GM21360 (cell line): Measurements from ENCODE around the gene UBQLNL.

Experiments
- ATAC-seq: cut with Tn5 transposase; IDR thresholded peaks from one replicate; pipeline ENCODE4 v1.9.1; 2021; ENCODE audit warnings: mild to moderate bottlenecking, moderate library complexity; ENCODE audit not compliant: unreplicated experiment

The UBQLNL gene

GRCh38 chr11:5516599-5516998, at the start of gene UBQLNL:
TSS of gene UBQLNL (minus strand) at chr11:5516699. CDS start at chr11:5516441, 258 bp downstream.
- no peak for ATAC-seq

DNA sequence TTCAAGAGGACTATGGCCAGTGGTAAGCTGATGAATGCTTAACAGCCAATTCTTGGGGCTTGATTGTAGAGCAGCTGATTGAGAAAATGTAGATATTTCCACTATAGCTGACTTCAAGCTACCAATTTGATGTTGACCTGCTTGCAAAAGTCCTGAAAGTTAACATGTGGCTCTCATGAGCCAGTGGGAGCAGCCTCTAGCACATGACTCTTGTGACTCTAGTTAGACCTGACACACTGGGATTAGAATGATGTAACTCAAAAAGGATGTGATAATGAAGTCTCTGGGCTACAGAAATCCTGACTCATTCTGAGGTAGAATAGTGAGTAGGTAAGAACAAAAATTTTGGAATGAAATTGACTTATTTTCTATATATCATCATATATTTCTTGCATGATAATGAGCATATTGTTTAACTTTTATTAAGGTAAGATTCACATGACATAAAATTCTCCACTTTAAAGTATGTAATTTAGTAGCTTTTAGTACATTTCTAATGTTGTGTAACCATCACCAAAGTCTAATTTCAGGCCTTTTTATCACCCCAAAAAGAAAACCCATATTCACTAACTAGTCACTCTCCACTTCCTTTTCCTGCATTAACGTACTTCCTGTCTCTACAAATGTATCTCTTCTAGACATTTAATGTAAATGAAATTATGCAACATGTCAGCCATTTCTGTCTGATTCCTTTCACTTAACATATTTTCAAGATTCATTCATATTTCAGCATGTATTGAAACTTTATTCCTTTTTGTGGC, 47.9 kb upstream of the UBQLNL start:
- ATAC-seq = no peak

DNA sequence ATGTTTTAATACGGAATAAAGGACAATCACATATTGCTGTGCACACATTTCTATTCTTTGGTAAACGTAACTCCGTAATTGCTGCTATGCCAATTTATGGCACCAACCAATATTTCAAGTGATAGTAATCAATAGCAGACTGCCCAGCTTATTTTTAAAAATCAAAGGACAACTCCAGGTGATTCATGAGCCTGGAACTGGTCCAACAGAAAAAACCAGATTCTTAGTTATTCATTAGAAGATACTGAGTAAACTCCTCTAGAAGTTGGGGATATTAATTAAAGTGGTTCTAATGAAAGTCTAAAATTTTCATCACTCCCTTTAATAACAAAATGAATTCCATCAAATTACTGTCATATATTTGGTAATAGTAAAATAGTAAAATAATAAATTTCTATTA, 41.3 kb upstream of the UBQLNL start:
- no peak for ATAC-seq

DNA sequence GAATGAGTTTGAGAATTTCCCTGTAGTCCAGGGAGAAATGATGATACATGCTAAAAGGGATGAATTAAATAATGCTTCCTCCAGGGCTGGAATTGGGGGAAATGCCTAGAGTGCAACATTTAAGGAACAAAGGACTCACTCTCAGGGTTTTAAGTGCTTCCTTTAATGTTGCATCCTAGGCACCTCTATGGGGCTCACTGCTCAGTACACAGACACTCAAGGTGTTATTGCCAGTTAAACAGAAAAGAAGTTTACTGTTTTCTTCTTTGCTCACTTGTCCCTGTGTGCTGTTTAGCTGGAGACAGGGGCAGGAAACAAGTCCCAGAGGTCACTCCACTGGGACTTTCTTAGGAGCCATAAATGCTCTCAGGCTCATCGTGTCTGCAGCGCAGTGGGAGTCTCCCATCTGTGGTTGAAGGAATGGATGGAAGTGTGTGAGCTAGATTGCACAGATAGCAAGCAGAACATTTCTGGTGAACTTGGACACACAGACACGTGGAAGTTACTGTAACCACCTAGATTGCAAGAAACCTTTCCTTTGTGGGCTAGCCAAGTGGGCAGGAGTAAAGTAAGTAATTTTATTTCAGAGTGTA, 40.2 kb upstream of the UBQLNL start:
- no peak for ATAC-seq

DNA sequence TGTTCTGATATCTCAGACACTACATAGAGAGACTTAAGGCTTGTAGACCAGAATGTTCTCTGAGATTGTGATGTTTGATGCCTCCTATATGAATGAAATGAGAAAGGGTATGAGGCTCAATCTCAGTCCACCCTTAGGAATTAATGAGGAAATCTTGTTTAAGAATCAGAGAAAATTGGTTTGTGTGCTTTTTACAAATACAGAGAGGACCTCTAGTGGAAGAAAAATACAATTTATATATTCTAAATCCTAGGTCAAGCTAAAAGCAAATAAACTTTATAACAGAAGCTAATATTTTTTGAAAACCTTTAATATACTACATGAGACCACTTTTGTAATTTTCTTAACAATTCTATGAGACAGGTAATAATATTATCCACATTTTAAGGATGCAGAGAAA, 36.8 kb upstream of the UBQLNL start:
- no peak for ATAC-seq

GRCh38 chr11:5550440-5551095, 34.1 kb upstream of the UBQLNL start:
- peak; percentile 75 for ATAC-seq

DNA sequence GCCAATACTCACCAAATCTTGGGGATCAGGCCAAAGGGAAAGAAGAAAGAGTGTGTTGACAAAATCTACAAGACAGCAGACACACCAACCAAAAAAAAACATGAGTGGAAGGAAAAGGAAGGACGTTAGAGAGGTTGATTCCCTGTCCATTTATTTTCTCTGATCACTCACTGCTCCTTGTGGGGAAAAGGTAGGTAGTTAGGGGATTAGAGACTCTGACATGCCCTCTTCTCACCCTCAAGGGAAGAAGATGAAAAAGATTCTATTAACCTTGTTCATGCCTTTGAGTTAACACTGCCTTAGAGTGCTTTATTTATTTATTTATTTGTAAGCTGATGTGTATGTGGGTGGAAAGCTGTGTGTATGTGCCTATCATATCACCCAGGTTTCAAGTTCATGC, 31.9 kb upstream of the UBQLNL start, which contains the start of gene OR52H1:
Gene OR52H1 (minus strand): TSS at position 101 of the 400 bp plus-strand sequence. CDS start 3,035 bp downstream, outside the sequence.
- ATAC-seq = no peak

- no peak for ATAC-seq
Measured at GRCh38 chr11:5547982-5548381, 31.5 kb upstream of the UBQLNL start.

DNA sequence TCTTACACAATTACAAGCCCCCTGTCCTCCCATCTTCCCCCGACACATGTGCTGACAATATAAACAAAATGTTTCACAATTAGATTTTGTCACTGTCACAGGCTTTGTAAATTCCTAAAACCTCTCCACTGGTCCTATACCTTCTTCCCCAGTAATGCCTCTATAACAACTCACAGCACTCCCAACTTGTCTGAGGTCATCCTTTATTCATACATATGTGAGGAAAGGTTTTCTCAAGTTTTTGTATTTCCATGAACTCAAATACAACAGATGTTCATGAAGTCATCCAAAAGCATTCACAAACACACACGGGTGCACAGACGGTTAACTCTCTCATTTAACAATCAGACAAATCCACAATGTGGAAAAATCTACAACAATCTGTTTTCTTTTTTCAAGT, 30.0 kb upstream of the UBQLNL start:
- no peak for ATAC-seq

GRCh38 chr11:5541427-5541826, 24.9 kb upstream of the UBQLNL start:
- no peak for ATAC-seq

GRCh38 chr11:5536482-5536881, 20.0 kb upstream of the UBQLNL start:
- ATAC-seq = no peak

- no peak for ATAC-seq
Measured at GRCh38 chr11:5534046-5534445, 17.5 kb upstream of the UBQLNL start.

DNA sequence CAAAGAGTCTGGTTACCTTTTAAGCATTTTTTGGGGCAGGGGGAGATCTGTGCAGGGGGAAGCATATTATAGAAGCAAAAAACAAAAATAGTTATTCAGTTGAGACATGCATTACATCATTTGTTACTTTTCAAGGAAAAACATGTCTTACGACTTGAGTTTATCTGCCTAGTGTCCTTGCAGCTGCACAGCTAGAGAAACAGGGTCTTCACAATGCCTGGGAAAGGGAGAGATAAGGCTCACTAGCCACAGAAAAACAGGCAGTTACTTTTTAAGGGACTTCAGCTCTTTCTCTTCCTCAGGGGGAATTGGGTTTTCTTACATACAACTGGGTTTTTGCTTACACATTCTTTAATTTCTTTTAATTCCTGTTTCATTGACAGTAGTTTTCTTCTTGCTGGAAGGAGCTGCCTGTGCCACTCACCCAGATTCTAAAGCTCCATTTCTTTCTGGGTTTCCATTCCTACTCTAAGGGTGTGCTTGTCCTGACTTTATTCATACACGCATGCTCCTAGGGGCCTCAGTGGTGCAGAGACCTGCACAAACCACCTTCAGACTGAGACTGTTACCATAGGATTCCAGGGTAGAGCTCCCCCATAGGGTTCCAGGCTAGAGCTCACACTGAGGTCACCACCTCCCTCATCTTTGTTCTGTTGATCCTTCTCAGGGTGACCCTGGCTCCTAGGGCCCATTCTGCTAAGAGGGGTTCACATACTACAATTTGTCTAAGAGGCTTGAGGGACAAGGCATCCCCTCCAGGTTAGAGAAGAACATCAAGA, 14.7 kb upstream of the UBQLNL start:
- no peak for ATAC-seq

GRCh38 chr11:5528495-5528894, 12.0 kb upstream of the UBQLNL start:
- no peak for ATAC-seq

GRCh38 chr11:5527716-5528115, 11.2 kb upstream of the UBQLNL start:
- no peak for ATAC-seq

DNA sequence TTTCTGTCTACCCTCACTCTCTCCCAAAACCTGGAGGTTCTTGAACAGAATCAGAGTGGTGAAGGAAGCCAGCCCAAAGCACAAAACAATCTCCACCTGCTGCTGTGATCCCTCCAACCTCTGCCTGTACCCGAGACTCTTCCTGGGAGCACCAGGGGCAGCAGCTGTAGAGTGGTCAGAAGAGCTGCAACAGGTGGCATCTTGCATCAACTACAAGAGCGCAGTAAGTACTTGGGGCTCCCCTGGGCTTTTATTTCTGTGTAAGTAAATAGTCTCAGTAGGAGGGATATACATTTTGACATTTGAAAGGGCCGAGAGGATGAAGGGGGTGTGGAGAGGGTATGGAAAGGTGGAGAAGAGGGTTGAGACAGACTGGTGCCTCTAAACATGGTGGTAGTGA, 8.3 kb upstream of the UBQLNL start:
- no peak for ATAC-seq

- no peak for ATAC-seq
Measured at GRCh38 chr11:5522308-5522707, 5.8 kb upstream of the UBQLNL start.

- ATAC-seq = no peak
Measured at GRCh38 chr11:5521540-5521939, 5.0 kb upstream of the UBQLNL start.

GRCh38 chr11:5514841-5515240, 1.7 kb downstream of the UBQLNL start:
- ATAC-seq = no peak

GRCh38 chr11:5509803-5510202, 6.7 kb downstream of the UBQLNL start, which contains the start of gene UBQLN3:
TSS of gene UBQLN3 (minus strand) at chr11:5509957. CDS start at chr11:5509558, 399 bp downstream.
- no peak for ATAC-seq

DNA sequence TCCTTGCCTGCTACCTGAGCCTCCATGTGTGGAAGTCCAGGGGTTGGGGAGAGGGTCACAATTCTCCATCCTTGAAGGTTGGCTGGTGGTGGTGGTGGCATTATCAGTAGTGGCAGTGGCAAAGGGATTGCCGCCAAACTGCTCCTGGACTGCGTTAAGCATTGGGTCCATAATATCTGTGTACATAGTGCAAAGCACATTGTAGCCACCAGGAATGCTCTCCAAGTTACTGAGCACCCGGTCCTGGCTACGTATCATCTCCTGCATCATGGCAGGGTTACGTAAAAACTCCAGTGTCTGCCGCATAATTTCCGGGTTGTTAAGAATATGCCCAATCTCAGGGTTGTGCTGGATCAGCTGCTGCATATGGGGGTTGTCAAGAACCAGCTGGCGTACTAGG, 7.9 kb downstream of the UBQLNL start:
- ATAC-seq = no peak
